ENCODE results near the gene WT1.
"Not testable (repeated sequence)": the region's sequence is repeated elsewhere in the genome, so short reads cannot be mapped to it uniquely, and the experiment has no call there.

The WT1 gene

DNA sequence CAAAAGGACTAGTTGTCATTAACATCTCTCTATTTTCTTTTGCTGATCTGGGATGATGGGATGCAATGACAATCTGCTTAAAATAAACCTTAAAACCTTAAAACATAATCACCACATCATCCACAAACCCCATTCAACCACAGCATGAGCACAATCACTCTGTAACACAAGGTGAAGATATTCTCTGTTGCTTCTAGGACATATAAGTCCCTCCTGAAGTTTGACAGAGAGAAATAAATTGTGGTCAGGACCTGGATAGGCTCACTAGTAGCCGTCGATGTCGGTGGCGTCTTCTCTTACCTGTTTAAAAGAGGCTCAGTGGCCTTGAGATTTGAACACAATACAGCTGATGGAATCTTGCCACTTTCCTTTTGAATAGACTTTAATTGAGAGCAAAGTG lies 47.9 kb downstream of the WT1 start:
- DNase-seq (ENCODE audit: low read depth in 2 of 2) = no peak

DNA sequence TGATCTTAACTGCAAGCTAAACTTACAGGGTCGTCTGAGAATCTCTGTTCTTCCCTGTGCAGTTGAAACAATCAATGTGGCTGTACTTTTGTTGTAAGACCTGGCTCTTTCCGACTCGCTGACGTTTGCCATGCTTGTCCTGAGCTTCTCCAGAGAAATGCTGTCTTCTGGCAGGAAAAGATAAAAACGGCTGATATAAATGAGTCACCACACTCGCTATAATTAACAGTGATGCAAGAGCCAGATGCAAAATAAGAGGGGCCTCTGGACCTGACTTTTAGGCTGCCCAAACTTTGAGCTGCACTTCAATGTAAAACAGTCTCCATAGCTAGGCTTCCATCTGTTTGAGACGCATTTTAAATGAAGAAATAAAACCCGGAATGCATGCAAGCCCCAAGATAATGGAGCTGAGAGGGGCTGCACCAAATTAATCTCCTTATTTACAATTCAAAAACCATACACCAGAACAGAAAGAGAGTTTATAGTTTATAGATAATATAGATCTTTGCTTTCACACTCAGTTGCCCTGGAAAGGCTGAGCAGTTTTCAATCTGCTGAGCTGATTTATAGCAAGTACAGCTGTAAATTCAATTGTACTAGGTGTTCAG lies 48.5 kb downstream of the WT1 start:
- DNase-seq (ENCODE audit: low read depth in 2 of 2) = no peak

DNA sequence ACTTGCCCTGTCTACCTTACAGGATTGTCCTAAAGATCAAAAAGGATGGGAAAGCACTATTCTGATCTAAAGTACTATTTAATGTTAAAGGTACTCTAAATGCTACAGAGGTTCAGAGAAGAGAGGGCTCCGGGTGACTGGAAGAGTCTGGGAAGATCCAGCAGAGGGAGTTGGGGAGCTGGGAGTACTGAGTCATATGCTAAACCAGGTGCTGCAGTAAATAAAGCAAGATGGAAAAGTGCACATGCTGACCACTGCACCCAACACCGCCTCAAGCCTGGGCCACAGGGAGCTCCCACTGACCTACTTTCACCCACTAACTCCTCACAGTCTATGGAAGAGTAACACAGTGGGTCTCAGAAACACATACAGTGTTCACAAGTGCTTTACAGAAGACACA lies 49.3 kb downstream of the WT1 start:
- DNase-seq (ENCODE audit: low read depth in 2 of 2) = no peak

DNA sequence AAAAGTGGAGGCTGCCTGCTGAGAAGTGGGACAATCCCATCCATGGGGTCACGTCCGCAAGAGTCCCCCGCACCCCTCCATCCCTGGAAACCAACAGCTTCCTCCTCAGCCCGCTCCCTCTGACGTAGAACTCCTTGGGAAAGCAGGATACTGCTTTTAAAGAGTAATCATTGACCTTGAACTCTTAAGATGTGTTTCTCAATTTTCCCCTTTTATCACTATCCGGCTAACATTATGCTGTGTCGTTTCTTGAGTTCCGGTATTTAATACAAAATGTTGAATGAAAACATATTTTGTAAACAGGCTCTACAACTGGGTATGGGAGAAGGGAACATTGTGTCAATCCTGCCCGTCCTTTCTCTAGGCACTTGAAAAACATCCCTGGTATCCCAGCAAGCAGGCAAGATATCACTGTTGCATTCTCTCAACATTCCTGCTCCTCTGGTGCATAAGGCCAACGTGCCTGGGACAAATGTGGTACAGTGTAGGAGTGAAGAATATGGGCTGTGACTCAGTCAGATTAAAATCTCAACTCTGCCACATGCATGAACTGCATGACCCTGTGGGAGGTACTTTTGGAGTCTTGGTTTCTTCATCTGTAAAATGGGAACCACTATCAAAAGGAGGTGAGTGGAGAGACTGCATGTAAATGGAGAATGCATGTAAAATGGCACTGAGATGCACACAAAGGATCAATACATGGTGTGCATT lies 52.8 kb downstream of the WT1 start:
- DNase-seq (ENCODE audit: low read depth in 2 of 2) = no peak

DNA sequence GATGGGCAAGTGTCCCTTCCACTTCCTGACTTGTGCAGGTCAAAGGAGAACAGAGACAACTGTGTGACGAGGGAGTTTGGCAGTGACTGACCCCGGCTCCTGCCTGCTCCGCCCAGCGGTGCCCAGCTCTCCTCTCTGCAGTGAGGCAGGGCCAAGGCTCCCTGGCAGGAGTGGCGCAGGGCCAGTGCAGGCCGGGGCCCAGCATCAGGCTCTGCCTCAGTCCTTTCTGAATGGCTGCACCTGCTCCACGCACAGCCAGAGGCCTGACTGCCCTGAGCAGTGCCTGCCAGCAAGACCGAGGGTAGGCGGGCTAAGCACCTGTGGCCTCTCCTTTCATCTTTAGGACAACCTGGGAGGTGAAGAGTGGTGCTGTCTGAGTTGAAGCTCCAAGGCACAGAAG lies 54.2 kb downstream of the WT1 start:
- no peak for DNase-seq (ENCODE audit: low read depth in 2 of 2)

DNA sequence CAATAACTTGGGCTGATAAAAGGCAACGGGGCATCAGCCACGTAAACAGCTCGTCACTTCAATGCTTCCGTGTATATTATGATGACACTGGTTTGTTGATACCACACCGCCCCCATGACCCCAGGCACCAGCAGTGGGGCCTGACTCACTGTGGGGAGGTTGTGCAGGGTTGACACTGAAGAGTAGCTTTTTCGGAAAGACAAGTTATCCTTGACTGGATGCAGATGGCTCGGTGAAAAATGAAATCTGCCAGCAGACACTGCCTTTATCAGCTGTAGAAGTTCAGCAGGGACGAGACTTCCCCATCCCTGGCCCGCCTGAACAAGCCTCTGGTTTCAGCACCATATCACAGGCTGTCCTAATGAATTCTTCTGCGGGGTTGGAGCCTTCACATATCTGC lies 55.6 kb downstream of the WT1 start:
- no peak for DNase-seq (ENCODE audit: low read depth in 2 of 2)

DNA sequence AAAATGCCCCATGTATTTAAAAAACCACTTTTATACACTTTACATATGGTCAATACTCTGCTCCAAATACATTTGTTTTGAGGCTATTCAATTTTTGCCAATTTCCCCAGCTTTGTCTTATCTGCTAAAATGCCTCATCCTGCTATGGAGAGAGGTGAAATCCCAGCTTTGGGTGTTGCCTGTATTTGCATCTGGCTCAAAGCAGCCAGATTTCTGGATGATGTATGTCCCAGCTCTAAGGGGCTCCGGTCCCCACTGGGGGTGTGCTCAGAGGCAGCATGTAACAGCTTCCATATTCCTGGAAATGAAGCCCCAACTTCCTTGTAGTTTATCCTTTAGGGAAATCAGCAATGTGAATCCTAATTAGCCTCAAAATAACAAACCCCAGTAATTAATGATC lies 59.5 kb downstream of the WT1 start:
- DNase-seq (ENCODE audit: low read depth in 2 of 2) = no peak

DNA sequence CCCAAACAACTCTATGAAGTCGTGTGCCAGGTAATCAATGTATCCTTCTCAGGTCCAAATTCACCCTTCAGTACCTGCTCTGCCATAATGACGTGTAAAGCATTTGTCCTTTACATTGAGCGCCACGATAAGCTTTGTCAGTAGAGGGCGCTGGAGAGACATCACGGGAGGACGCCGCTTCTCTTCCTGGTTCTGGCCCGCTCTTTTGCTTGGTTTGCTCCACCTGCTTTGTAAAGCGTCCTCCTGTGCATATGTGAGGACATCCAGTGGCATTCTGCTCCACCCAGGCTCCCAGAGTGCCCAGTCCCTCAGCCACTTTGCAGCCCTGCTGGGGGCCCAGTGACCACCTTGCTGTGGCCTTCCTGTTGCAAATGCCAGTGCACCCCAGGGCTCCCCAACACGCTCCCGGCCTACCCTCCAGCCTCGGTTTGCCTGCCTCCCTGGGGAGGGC lies 61.1 kb downstream of the WT1 start:
- DNase-seq (ENCODE audit: low read depth in 2 of 2) = peak; percentile 8 to 36

DNA sequence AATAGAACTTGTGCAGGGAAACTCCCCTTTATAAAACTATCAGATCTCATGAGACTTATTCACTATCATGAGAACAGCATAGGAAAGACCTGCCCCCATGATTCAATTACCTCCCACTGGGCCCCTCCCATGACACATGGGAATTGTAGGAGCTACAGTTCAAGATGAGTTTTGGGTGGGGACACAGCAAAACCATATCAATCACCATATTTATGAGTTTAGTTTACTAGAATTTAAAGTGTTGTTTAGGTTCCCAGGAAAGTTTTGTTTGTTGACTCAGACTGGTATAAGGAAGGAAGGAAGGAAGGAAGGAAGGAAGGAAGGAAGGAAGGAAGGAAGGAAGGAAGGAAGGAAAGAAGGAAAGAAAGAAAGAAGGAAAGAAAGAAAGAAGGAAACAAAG lies 65.4 kb downstream of the WT1 start:
- DNase-seq (ENCODE audit: low read depth in 2 of 2) = not testable (repeated sequence)

DNA sequence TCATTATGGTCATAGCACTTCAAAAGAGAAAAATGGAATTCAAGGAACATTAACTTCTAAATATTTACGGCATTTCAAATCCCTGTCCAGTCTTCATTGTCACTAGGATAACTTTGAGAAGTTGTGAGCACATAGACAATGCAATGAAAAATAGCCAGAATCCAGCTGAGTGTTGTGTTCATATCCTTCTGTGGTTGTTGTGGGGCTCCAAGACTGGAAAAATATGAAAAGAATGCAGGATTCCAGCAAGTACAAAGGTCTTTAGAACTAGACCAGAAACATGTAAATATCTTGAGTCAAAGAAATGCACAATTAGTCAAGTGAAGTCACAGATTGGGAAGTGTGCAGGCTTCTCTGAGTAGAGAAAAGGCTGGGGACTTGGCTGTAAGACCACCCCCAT lies 68.7 kb downstream of the WT1 start:
- no peak for DNase-seq (ENCODE audit: low read depth in 2 of 2)

DNA sequence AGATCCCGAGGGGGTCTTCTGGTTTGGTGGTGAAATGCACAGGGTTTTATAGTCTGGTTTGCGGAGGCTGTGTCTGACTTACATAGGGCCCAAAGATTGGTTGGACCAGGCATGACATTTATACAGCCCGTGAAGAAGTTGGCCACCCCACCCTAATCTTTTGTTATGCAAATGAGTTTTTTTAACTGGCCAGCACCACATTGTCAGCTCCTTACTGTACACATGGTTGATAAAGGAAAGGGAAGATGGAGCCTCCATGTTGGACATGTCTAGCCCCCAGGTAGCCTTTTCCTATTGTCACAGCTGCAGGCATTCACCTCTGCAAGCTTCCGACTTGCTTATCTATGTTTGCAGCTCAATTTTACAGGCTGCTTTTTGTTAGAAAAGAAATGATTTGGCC lies 70.1 kb downstream of the WT1 start:
- DNase-seq (ENCODE audit: low read depth in 2 of 2) = no peak

DNA sequence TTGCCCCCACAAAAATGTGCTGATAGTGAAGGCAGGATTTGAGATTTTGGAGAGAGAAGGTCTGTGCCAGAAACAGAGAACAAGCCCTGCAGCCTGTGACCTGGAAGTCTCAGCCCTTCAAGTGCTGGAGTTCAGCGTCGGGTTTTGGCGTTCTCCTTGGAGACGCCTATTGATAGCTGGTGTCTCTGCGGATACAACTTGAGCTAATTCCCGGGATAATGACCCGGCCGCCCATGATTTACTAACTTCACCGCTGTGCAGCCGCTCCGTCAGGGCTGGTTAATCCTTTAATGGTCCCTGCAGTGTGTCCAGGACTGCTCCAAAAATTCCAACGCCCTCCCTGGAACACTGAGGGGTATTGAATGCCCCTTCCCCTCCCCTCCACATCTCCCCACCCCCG lies 76.6 kb downstream of the WT1 start:
- no peak for DNase-seq (ENCODE audit: low read depth in 2 of 2)

DNA sequence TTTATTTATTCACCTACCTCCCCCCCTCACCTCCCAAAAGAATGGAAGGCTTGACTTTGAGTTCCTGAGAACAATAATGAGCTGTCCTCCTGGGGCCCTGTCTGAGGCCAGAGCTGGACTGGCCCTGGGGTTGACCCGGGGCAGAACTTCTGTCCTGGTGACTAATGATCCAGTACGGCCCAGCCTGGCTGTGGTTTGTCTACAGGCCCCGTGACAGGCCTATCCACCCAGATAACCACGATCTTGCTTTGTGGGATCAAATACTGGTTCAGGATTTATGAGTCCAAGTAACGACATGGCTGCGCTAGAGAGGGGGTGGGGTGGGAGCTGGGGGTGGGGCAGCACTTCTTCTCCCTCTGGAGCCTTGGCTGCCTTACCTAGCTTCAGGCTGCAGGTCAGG lies 81.5 kb downstream of the WT1 start:
- DNase-seq (ENCODE audit: low read depth in 2 of 2) = no peak

DNA sequence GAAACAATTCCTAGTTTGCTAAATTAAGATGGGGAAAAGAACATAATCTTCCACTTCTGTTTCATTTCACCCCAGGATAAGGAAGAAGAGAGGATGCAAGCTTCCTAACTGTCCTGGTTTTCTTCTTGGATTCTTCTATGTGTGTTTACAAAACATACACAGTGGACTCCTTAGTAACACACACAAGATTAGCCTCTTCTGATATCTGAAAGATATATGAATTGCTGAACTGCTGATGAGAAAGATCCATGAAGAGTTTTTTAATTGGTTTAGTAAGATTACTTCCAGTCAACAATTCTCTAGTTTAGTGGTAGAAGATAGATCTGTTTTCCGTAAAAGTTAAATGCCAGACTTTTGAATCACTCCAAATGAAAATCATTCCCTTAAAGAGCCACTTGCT lies 86.8 kb downstream of the WT1 start:
- no peak for DNase-seq (ENCODE audit: low read depth in 2 of 2)

DNA sequence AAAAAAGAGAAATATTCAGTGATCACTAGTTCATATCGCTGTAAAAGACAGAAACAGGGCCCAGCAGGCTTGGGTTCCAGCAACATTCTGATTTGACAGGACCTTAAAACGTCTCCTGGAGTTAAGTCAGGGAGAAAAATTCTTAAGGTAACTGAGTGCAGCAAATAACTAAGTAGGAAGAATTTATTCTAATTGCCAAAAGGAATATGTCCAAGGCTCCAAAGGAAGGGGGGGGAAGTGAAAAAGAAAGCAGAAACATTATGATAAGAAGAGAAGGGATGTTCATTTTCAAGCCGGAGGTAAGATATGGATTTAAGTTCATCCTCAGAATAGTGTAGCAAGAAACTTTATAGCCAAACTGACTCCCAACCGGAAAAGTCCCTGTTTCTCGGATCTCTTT lies 90.4 kb downstream of the WT1 start:
- no peak for DNase-seq (ENCODE audit: low read depth in 2 of 2)

DNA sequence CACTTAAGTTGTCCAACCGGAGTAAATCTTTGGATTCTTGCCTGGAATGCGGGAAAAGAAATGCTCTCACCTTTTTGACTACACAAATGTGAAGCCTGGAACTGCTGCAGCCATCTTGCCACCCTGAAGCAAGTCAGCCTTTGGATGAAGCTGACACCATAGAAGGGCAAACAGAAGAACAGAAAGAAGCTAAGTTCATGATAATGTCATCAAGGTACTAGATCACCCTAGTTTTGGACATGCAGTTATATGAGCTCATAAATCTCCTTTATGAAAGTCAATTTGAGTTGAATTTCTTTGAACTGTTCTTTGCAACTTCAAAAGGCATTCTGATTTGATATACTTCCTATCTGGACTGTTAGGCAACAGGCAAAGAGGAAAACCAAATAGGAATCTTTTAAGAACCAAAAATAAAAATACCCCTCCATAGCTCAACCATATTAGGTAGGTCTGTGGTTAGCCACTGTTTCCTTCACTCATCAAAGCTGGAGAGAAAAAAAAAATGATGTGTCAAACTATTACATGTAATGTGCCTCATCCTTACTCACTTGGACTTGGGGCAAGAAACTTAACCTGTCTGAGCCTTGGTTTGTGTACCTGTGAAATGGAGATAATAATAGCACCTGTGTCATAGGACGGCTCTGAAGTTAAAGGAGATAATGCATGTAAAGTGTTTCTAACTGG lies 91.9 kb downstream of the WT1 start:
- no peak for DNase-seq (ENCODE audit: low read depth in 2 of 2)

DNA sequence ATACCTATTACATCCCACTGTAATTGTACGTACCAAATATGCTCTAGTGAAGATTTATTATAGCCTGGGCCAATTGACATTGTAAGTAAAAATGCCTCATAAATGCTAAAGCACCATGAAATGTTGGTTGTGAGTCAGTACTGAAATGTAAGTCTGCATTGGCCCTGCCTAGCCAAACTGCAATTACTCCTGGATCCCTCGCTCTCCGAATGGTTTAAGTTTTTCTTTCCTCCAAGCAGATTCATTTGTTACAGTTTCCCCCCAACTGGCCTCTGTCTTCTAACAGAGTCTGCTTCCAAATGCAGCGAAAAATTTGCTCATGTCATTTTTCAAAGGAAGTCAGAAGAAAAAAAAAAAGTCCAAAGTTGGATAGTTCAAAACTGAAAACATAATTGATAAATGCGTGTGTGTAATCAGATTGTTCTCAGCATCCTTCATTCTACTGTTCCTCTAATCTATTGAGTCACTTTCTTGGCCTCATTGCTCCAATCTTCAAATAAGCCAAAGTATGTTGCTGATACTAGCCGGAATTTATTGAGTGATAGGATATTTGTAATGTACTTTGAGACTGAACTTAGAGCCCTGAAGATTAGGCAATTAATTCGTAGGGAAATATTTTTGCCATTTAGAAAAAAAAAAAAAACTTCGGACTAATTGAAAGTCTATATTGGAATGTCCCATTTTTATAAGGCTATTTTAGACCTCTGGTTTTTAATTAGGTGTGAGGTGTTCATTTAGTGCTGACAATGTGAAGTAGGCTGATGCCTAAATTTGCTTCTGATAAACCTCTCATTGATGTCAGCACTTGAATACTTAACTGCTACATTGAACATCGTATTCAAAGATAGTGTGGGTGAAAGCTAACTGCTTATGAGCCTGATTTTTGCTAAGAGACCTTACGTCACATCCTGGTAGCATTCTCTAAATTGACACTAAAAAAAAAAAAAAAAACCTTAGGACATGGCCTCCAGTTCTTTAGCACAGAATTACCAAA lies 93.4 kb downstream of the WT1 start:
- DNase-seq (ENCODE audit: low read depth in 2 of 2) = no peak

DNA sequence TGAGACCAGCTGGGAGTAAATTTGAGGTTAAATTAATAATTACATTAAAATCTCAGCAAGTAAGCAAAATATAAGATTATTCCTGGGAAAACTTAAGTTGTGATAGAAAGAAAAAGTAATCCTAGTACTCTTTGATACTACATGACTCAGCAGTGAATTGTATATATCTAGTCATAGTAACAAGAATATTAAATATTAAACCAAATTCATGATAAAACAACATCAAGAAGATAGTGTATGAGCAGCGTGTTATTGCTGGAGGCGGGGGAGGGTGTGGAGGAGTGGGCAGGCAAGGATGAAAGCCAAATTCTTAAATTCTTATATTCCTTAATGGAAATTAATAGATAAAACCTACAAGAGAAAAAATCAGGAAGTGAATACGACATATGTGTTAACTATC lies 95.2 kb downstream of the WT1 start:
- DNase-seq (ENCODE audit: low read depth in 2 of 2) = no peak
